ENCODE data around the gene EOLA2. TPM values are rescaled to one million over a fixed set of nuclear protein-coding genes. Genes with fewer than 3 reads are reported as not detected.
A peak's percentile ranks its signal among the peaks of the same experiment; 100 is the strongest.
"Not testable (repeated sequence)": the region's sequence is repeated elsewhere in the genome, so short reads cannot be mapped to it uniquely, and the experiment has no call there.

EOLA2 gene
- total RNA-seq, 2 experiments from 2014 or later, result 32.4 to 33.7 TPM

DNA sequence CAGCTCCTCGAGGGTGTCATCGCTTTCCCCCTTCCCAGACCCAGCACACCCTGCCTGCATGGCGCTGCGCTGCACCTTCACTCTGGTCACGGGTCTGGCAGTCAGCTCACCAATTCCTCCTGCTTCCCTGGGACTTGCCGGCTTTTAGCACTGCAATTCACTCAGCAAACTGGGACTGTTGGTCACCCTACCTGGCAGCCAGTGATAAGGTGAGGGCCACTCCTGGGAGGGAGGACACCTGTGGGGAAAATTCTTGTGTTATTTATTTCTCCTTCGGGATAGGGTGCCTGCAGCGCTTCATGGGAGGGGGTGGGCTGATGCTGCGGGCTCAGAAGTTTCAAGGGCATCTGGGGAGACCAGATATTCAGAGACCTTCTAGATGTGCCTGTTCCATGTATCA, 7.5 kb upstream of the EOLA2 start:
- CTCF ChIA-PET; intact Hi-C loops (cut with micrococcal nuclease); H3K9me3 Mint-ChIP-seq; H3K27me3 Mint-ChIP-seq; POLR2A ChIA-PET; H3K4me1 Mint-ChIP-seq (ENCODE audit: low read depth); H3K27ac Mint-ChIP-seq; H3K4me3 Mint-ChIP-seq; DNase-seq; H3K36me3 Mint-ChIP-seq: not testable (repeated sequence)

DNA sequence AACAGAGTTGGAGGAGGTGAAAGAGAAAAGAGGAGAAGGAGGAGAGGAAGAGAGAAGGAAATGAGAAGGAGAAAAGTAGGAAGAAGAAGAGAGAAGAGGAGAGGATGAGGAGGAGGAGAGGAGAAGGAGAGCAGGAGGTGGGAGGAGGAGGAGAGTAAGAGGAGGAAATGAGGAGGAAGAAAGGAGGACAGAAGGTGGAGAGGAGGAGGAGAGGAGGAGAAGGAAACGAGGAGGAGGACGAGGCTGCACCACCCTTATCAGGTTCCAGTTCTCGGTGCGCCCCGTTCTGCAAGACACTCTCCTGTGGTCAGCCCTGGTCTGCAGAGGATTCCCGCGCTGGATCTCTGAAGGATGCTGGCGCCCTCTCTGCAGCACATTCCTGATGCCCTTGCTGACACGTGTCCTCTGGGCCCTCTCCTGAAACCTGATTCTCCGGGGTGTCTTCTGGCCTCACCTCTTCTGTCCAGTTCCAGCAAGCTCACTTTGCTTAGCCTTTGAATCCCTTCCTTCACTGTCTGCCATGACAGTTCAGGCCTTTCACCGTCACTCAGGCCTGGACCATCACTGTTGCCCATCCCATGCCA, 6.9 kb upstream of the EOLA2 start:
- H3K4me1 Mint-ChIP-seq (ENCODE audit: low read depth); DNase-seq; H3K36me3 Mint-ChIP-seq; H3K27me3 Mint-ChIP-seq; H3K27ac Mint-ChIP-seq; H3K4me3 Mint-ChIP-seq; POLR2A ChIA-PET; H3K9me3 Mint-ChIP-seq; intact Hi-C loops (cut with micrococcal nuclease); CTCF ChIA-PET: not testable (repeated sequence)

DNA sequence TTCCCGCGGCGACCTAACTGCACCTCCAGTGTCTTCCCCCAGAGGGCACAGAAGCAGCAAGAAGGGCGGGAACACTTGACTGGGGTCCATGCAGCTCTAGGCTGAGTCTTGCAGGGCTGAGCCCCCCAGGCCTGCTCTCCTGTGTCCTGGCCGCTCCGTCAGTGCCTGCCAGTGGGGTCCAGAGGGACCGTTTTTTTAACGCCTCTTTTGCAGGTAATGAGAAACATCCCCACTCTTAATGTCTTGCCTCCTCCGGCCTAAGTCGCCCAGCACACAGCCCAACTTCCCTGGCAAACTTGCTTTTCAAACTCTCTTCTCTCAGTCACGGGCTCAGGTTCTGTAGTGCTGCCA, 2.4 kb upstream of the EOLA2 start:
- H3K36me3 Mint-ChIP-seq; POLR2A ChIA-PET; intact Hi-C loops (cut with micrococcal nuclease); H3K4me1 Mint-ChIP-seq (ENCODE audit: low read depth); H3K9me3 Mint-ChIP-seq; DNase-seq; H3K27me3 Mint-ChIP-seq: not testable (repeated sequence)
- CTCF ChIA-PET, result interaction anchor here (0.6 to 1.4 kb wide), 7 partner anchors 10 to 743 kb away, joined by 3 to 6 read pairs (median 3); no protein-coding TSS in a partner anchor
- peak overlapping the region; percentile 83 for H3K4me3 Mint-ChIP-seq
- H3K27ac Mint-ChIP-seq, result peak overlapping the region; percentile 92

DNA sequence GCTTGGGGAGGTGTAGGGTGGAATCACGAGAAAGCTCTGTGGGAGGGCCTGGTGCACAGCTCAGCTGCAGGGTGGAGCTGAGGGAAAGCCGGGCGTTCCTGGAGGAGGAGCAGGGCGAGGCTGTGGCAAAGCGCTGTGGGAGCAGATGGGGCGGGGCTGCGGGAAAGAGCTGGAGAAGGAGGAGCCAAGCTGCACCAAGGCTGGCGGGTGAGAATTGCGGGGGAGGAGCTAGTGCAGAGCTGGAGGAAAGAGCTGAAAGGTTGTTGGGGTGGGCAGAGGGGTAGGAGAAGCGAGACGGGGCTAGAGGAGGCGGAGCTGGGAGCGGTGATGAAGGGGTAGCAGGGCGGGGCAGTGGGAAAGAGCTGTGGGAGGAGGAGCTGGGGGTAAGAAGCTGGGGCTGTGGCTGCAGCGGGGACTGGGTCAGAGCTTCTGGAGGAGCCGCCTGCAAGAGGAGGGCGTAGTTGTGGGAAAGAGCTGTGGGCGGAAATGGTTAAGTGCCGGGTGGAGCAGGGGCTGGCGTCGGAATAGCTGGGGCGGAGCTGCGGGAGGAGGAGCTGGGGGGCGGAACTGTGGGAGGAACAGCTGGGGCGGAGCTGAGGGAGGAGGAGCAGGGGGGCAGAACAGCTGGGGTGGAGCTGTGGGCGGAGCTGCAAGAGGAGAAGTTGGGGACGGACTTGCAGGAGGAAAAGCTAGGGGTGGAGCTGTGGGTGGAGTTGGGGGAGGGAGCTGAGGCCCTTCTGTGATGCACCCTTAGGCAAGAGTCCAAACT, 1.8 kb upstream of the EOLA2 start:
- ChIA-PET CTCF (interaction anchor here (0.6 to 1.4 kb wide), 7 partner anchors 10 to 743 kb away, joined by 3 to 6 read pairs (median 3); no protein-coding TSS in a partner anchor), POLR2A (interaction anchor here (0.9 kb wide), 1 partner anchor 754 kb away, joined by 3 read pairs; no protein-coding TSS in a partner anchor)
- Mint-ChIP-seq H3K9me3 (no peaks in the 10 kb centered on the region), H3K36me3 (no peaks in the 10 kb centered on the region), H3K27me3 (no peaks in the 10 kb centered on the region), H3K4me3 (peak overlapping the region; percentile 83), H3K27ac (peak overlapping the region; percentile 92), H3K4me1 (ENCODE audit: low read depth) (no peaks in the 10 kb centered on the region)
- intact Hi-C loops (cut with micrococcal nuclease), result loop anchor here (10.0 kb wide), 3 partner anchors 535 to 755 kb away; partner anchors contain the start of gene MTMR1
- peak; percentile 96 for DNase-seq

DNA sequence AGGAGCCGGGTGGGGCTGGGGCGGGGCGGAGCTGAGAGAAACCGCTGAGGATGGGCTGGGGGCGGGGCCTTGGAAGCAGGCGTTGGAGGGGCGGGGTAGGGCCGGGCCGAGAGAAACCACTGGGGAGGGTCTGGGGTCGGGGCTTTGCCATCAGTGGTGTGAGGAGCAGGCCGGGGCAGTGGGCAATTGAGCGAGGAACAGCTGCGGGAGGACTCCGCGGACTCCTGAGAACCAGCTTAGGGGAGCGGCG, 1.3 kb upstream of the EOLA2 start:
- Mint-ChIP-seq H3K9me3 (no peaks in the 10 kb centered on the region), H3K36me3 (no peaks in the 10 kb centered on the region), H3K4me3 (peak overlapping the region; percentile 83), H3K27ac (peak overlapping the region; percentile 92), H3K4me1 (ENCODE audit: low read depth) (no peaks in the 10 kb centered on the region), H3K27me3 (no peaks in the 10 kb centered on the region)
- intact Hi-C loops (cut with micrococcal nuclease), result loop anchor here (10.0 kb wide), 3 partner anchors 535 to 755 kb away; partner anchors contain the start of gene MTMR1
- ChIA-PET CTCF (interaction anchor here (1.1 to 1.4 kb wide), 2 partner anchors 11 to 67 kb away, joined by 3 to 6 read pairs; no protein-coding TSS in a partner anchor), POLR2A (interaction anchor here (0.9 kb wide), 1 partner anchor 755 kb away, joined by 3 read pairs; no protein-coding TSS in a partner anchor)
- DNase-seq, result no peak

DNA sequence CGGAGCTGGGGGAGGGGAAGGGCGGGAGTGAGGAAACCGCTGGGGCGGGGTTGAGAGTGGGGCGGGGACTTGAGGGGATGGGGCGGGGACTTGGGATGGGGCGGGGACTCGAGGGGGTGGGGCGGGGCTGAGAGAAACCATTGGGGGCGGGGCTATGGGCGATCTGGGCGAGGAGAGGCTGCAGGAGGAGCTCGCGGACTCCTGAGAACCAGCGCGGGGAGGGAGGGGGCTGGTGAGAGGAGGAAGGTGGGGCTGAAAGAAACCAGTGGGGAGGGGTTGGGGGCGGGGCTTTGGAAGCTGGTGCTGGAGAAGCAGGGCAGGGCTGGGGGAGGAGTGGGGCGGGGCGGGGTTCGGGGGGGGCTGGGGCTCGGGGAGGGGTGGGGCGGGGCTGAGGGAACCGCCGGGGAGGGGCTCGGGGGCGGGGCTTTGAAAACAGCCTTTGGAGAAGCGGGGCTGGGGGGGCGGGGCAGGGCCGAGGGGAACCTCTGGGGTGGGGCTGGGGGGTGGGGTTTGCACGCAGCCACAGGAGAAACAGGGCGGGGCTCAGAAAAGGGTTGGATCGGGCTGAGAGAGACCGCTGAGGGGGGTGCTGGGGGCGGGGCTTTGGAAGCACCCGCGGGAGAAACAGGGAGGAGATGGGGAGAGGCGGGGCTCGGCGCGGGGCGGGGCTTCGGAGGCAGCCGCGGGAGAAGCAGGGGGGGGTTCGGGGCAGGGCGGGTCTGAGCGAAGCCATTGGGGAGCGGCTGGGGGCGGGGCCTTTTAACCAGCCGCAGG, 777 bp upstream of the EOLA2 start:
- peak overlapping the region; percentile 85 for H3K4me3 Mint-ChIP-seq
- POLR2A ChIA-PET, result interaction anchor here (0.9 to 1.2 kb wide), 2 partner anchors 398 to 755 kb away, joined by 3 to 5 read pairs; partner anchors contain the start of gene EOLA1
- peak overlapping the region; percentile 99 for H3K27ac Mint-ChIP-seq

DNA sequence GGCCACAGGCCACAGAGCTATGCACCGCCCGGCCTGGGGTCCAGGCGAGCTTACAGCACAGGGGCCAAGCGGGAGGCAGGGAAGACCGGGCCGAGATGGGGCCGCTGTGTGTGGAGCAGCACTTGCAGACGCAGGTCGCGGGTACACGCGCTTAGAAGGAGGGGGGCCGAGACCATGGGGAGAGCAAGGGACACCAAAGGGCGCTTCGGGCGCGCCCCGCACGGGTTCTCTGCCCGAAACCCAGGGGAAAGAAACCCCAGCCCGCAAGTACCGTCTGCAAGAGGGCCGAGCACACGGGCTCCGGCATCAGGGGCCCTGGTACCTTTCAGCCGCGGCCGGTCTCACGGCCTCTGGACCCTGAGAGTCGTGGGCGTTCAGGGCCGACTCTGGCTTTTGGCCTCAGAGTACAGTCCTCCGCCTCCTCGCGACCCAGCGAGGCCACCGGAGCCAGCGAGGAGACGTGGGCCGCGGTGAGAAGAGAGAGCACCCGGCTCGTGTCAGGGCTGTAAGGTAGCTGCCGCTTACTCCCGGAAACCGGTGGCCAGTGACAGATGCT, 342 bp downstream of the EOLA2 start:
- peak; percentile 16 for DNase-seq
- POLR2A ChIA-PET, result interaction anchor here (1.2 kb wide), 1 partner anchor 397 kb away, joined by 5 read pairs; the partner anchor contains the start of gene EOLA1
- H3K27ac Mint-ChIP-seq, result peak overlapping the region; percentile 99
- peaks cover 2% of the 10 kb centered on the region for H3K36me3 Mint-ChIP-seq
- peak overlapping the region; percentile 85 for H3K4me3 Mint-ChIP-seq
- CTCF ChIA-PET, result interaction anchor here (1.0 to 1.9 kb wide), 6 partner anchors 12 to 434 kb away, joined by 3 to 6 read pairs (median 4); no protein-coding TSS in a partner anchor
- no peaks in the 10 kb centered on the region for H3K27me3 Mint-ChIP-seq
- no peaks in the 10 kb centered on the region for H3K4me1 Mint-ChIP-seq (ENCODE audit: low read depth)
- intact Hi-C loops (cut with micrococcal nuclease), result loop anchor here (10.0 kb wide), 3 partner anchors 537 to 757 kb away; partner anchors contain the start of gene MTMR1
- H3K9me3 Mint-ChIP-seq, result no peaks in the 10 kb centered on the region

More for the DNA sequence above, 777 bp upstream of the EOLA2 start:
- H3K27me3 Mint-ChIP-seq, result no peaks in the 10 kb centered on the region
- H3K9me3 Mint-ChIP-seq, result no peaks in the 10 kb centered on the region
- H3K4me1 Mint-ChIP-seq (ENCODE audit: low read depth), result no peaks in the 10 kb centered on the region
- H3K36me3 Mint-ChIP-seq, result peaks cover 2% of the 10 kb centered on the region
- DNase-seq, result peak; percentile 93
- CTCF ChIA-PET, result interaction anchor here (1.0 to 1.9 kb wide), 8 partner anchors 11 to 435 kb away, joined by 3 to 6 read pairs (median 4); no protein-coding TSS in a partner anchor
- intact Hi-C loops (cut with micrococcal nuclease), result loop anchor here (10.0 kb wide), 3 partner anchors 536 to 756 kb away; partner anchors contain the start of gene MTMR1

DNA sequence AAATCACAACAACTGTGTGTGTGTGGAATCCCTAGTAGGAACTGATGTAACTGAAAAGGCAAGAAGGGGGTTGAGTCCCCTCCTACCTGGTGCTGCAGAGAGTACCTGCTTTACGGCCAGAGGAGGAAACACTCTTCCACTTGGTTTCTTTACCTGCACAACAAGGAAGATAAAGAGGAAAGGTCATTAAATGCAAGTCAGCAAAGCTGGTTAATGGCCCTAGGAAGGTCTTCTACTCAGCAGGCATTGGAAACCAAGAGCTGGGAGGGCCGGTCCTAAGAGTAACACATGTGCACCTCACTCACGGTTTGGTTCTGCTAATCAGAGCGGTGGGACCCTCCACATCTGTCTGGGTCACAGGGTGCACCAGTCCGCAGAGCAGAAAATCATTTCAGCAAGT, 963 bp downstream of the EOLA2 start:
- H3K27me3 Mint-ChIP-seq; H3K4me1 Mint-ChIP-seq (ENCODE audit: low read depth); H3K9me3 Mint-ChIP-seq; POLR2A ChIA-PET; DNase-seq; H3K36me3 Mint-ChIP-seq: not testable (repeated sequence)
- CTCF ChIA-PET, result interaction anchor here (1.9 kb wide), 1 partner anchor 425 kb away, joined by 6 read pairs; no protein-coding TSS in a partner anchor
- H3K27ac Mint-ChIP-seq, result peak overlapping the region; percentile 99
- H3K4me3 Mint-ChIP-seq, result peak overlapping the region; percentile 85
- intact Hi-C loops (cut with micrococcal nuclease), result loop anchor here (10.0 kb wide), 3 partner anchors 537 to 757 kb away; partner anchors contain the start of gene MTMR1

DNA sequence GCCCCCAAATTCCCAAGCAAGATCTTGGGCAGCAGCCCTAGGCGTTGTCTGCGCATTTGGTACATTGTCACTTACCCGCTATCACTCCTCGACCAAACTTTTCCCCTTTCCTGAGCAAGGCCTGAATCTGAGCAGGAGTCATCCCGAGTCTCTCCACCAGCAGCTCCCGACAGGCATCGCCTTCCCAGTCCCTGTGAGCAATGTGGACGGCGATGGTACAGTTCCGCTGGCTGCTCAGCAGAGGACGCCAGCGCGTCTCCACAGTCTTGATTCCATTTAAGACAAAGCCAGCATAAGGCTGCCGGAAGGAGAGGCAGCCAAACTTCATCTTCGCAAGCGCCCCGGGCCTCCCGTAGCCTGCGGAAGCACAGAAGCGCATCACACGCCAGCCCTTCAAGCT, 4.7 kb downstream of the EOLA2 start:
- H3K4me1 Mint-ChIP-seq (ENCODE audit: low read depth); H3K36me3 Mint-ChIP-seq; H3K4me3 Mint-ChIP-seq; H3K27ac Mint-ChIP-seq; DNase-seq; H3K9me3 Mint-ChIP-seq; POLR2A ChIA-PET; H3K27me3 Mint-ChIP-seq; CTCF ChIA-PET: not testable (repeated sequence)
- intact Hi-C loops (cut with micrococcal nuclease), result loop anchor here (10.0 kb wide), 3 partner anchors 541 to 761 kb away; partner anchors contain the start of gene MTMR1

DNA sequence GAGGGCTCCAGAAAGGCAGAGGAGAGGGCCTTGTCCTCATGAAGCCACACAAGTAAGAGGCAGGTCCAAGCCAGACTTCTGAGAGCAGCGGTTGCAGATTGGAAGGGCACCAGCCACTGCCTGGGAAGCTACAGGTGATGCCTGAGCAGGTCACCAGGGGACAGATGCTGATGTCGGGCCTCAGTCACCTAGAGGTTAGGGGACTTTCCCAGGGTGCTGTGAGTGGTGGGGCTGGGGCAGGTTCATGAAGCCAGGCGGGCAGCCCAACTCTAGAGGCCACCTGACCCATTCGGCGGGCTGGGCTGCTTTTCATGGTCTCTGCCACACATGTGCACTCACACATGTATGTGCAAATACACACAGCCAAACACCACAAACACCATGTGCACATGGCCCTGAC, 5.3 kb downstream of the EOLA2 start:
- H3K4me3 Mint-ChIP-seq; H3K36me3 Mint-ChIP-seq; H3K9me3 Mint-ChIP-seq; CTCF ChIA-PET; H3K27me3 Mint-ChIP-seq; DNase-seq; H3K27ac Mint-ChIP-seq; H3K4me1 Mint-ChIP-seq (ENCODE audit: low read depth); POLR2A ChIA-PET: not testable (repeated sequence)
- intact Hi-C loops (cut with micrococcal nuclease), result loop anchor here (10.0 kb wide), 3 partner anchors 542 to 762 kb away; partner anchors contain the start of gene MTMR1

DNA sequence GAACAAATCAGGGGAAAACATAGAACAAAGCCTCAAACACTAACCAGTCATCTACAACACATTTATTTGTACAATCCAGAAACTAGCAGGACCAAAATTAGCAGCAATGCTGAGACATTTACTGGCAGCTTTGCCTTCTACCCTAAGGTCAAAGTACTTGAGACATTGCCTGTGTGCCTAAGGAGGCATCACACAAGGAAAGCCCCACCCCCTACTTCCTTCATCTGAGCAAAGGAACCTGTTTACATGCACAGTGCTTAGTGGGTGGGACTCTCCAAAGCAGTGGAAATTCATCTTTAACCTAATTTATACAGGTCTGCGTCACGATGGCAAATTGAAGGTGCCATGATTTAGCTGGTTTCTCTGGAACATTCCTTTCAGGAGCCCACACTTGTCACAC, 6.1 kb downstream of the EOLA2 start:
- H3K27ac Mint-ChIP-seq; H3K4me3 Mint-ChIP-seq; DNase-seq; POLR2A ChIA-PET; H3K4me1 Mint-ChIP-seq (ENCODE audit: low read depth); CTCF ChIA-PET; H3K9me3 Mint-ChIP-seq; H3K27me3 Mint-ChIP-seq; H3K36me3 Mint-ChIP-seq: not testable (repeated sequence)
- intact Hi-C loops (cut with micrococcal nuclease), result loop anchor here (10.0 kb wide), 3 partner anchors 543 to 763 kb away; partner anchors contain the start of gene MTMR1
